Erythroblast (primary cell): ENCODE measurements around the gene MSTN.
A peak's percentile ranks its signal among the peaks of the same experiment; 100 is the strongest.
"Not testable (repeated sequence)": the region's sequence is repeated elsewhere in the genome, so short reads cannot be mapped to it uniquely, and the experiment has no call there.

Source experiments
- DNase-seq, 2 experiments: peaks; one replicate each; lab custom pipeline; 2025; lab: John Stamatoyannopoulos, UW
- GATA1 ChIP-seq: IDR thresholded peaks from 2 replicates; pipeline ENCODE4 v1.6.1; 2011; ENCODE audit warnings: low read depth, mild to moderate bottlenecking, control low read depth, low read length, moderate library complexity
- POLR2A ChIP-seq: IDR thresholded peaks from 2 replicates; pipeline ENCODE4 v1.6.1; 2011; ENCODE audit warnings: mild to moderate bottlenecking, low read length

MSTN gene

DNA sequence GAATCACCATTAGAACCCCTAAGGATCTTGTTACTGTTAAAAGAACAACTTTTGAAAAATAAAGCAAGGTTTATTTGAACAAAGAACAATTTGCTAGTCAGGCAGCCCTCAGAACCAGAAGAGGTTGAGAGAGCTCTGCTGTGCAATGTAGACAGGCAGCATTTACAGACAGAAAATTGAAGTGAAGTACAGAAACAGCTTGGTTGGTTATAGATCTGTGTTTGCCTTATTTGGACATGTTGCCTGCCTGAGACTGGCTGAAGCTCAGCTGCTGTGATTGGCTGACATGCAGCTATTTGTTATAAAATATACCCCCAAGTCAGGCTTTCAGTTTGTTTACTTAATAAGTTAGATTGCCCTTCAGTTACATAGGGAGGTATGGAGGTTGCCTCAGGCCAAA is 12.5 kb downstream of the MSTN start:
- no peak for DNase-seq
- TF ChIP-seq POLR2A, result no peak
- TF ChIP-seq GATA1, result no peak

DNA sequence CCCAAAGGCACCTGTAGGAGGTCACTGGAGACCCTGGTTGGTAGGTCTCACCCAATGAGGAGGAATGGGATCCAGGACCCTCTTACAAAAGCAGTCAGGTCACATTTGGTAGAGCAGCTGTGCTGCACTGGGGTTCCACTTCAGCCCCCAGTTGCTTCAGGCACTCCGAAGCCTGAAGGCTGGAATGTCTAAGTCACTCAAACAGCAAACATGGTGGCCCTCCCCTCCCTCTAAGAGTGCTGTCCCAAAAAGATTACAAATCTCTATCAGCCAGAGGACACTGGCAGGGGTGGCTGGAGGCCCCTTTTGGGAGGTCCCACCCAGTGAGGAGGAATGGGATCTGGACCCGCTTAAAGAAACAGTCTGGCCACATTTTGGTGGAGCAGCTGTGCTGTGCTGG is 17.7 kb downstream of the MSTN start:
- DNase-seq, result peak; percentile 31 to 58
- TF ChIP-seq POLR2A, result no peak
- TF ChIP-seq GATA1, result no peak

DNA sequence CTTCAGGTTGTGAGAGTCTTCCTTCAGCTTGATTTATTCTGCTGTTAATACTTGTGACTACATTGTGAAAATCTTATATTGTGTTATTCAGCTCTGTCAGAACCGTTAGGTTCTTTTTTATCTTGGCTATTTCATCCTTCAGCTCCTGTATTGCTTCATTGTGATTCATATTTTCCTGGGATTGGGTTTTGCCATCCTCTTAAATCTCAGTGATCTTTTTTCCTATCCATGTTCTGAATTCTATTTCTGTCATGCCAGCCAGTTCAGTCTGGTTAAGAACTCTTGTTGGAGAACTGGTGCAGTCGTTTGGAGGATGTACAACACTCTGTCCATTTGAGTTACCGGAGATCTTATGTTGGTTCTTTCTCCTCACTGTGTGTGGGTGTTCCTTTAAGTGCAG is 19.1 kb downstream of the MSTN start:
- TF ChIP-seq GATA1 (no peak), POLR2A (no peak)
- no peak for DNase-seq

DNA sequence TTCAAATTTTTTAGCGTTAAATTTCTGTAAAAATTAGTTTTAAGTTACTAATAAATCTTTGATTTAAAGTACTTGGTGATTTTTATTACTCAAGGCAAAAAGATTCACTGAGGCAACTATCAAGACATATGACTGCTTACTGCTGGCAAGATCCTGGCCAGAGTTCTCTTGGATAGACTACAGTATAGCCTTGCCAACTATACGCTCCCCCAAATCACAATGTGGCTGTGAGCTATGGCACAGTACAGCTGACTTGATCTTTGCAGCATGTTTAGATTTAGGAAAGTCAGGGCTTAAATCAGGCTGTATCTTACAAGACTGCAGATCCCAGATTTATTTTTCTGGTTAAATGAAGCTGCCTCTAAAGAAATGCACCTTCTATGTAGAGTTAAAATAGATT is 26.5 kb downstream of the MSTN start:
- TF ChIP-seq GATA1 (no peak), POLR2A (no peak)
- no peak for DNase-seq

DNA sequence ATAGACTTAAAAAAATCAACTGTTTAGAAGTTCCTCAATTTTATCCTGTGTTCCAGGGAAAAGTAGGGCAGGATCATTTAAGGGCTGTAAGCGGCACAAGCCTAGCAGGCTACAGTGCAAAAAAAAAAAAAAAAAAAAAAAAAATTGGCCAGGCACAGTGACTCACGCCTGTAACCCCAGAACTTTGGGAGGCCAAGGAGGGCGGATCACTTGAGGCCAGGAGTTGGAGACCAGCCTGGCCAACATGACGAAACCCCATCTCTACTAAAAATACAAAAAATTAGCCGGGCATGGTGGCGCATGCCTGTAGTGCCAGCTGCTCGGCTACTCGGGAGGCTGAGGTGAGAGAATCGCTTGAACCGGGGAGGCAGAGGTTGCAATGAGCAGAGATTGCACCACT is 28.1 kb downstream of the MSTN start:
- DNase-seq, result not testable (repeated sequence)

DNA sequence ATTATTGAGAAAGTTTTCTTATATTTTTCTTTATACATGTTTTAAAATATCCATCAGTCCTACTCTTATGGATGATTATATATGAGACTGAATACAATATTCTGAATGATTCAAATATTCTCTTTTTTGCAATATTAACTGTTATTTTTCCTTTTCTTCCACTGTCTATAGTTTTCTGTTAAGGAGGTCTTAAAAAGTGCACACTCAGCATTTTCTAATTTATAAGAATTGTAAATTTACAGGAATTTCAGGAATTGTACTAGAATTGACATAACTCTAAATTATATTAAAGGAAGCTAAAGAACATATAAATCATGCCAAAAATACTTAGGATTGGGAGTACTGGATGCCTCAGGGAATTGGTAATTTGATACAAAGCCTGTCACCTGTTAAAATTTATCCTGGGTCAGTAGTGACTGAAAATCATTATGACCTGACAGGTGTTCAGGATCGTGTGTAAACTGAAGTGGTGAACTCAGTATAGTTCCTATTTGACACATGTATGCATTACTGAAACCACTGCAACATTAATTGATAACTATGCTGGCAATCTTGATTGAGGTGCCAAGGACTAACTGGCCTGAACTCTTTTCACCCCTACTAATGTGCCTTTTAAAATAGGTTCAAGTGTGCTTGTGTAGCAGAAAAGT is 30.4 kb downstream of the MSTN start:
- no peak for TF ChIP-seq GATA1
- DNase-seq, result no peak

DNA sequence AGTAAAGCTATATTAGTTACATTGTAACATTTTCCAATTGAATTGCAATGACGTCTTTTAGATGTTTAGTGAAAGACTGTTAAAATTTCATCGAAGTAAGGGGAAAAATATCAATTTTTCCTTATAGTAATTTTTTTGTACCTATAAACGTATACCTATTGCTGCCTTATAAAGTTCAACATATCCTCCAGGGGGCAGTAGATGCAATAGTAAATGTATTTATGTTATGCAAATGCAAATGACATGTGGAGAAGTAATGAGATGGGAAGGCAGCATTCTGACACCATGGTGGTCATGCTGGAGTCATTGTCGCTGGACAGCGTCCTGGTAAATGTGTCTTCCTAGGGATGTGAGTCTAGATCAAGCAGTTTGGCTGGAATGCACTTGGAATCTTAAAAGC is 38.7 kb downstream of the MSTN start:
- DNase-seq, result peak; percentile 65 to 75
- TF ChIP-seq POLR2A, result no peak
- TF ChIP-seq GATA1, result no peak

DNA sequence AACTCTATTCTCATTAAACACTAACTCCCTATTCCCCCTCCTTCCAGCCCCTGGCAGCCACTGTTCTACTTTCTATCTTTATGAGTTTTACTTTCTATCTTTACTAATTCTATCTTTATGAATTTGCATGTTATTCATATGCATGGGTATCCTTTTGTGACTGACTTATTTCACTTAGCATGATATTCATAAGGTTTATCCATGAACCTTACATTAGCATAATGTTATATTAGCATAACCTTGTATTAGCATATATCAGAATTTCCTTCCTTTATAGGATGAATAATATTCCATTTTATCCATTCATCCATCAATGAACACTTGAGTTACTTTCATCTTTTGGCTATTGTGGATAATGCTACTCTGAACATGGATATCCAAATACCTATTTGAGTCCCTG is 41.8 kb downstream of the MSTN start:
- DNase-seq, result no peak
- TF ChIP-seq POLR2A (no peak), GATA1 (no peak)

DNA sequence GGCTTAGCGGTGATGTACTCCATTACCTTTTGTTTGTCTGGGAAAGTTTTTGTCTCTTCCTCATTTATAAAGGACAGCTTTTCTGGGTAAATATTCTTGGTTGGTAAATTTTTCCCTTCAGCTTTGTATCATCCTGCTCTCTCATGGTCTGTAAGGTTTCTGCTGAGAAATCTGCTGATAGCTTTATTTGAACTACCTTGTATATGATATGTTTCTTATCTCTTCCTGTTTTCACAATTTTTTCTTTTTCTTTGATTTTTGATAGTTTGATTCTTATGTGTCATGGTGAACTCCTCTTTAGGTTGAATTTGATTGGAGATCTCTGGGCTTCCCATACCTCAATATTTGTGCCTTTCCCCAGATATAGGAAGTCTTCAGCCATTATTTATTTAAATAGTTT is 44.7 kb downstream of the MSTN start:
- DNase-seq, result no peak
- TF ChIP-seq GATA1, result no peak
- TF ChIP-seq POLR2A, result no peak

DNA sequence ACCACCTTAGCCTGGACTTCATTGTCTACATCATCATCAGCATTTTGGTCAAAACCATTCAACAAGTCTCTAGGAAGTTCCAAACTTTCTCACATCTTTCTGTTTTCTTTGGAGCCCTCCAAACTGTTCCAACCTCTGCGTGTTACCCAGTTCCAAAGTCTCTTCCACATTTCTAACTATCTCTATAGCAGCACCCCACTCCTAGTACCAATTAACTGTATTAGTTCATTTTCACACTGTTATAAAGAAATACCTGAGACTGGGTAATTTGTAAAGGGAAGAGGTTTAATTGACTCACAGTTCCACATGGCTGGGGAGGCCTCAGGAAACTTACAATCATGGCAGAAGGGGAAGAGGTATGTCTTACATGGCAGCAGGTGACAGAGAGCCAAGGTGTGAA is 46.6 kb downstream of the MSTN start:
- not testable (repeated sequence) for DNase-seq
